Urinary bladder (tissue), 4 donors: ENCODE data around the gene ABCE1. TPM values are rescaled to one million over a fixed set of nuclear protein-coding genes. Genes with fewer than 3 reads are reported as not detected.
A peak's percentile ranks its signal among the peaks of the same experiment; 100 is the strongest.

Experiments
- DNase-seq: peaks from one replicate; pipeline ENCODE4 v3.0.0-alpha.2; 2015; ENCODE audit errors: extremely low spot score
- H3K27ac ChIP-seq: one replicate; pipeline ENCODE4 v1.5.1; 2013; ENCODE audit warnings: low read depth, mild to moderate bottlenecking, moderate library complexity
- H3K36me3 ChIP-seq: one replicate; pipeline ENCODE4 v1.6.1; 2013; ENCODE audit warnings: mild to moderate bottlenecking, moderate library complexity; ENCODE audit not compliant: insufficient read depth
- H3K4me1 ChIP-seq: one replicate; pipeline ENCODE4 v1.6.1; 2013; ENCODE audit warnings: mild to moderate bottlenecking, moderate library complexity; ENCODE audit not compliant: insufficient read depth
- H3K4me3 ChIP-seq: one replicate; pipeline ENCODE4 v1.5.1; 2013; ENCODE audit warnings: low read depth, low read length
- WGBS: extraction: QIAGEN DNeasy Blood & Tissue Kit; methylation state at CpG from one replicate; pipeline ENCODE4 v1.1.7; 2013; 5-methylcytosine and 5-hydroxymethylcytosine counted together
- polyA plus RNA-seq: library from polyadenylated mRNA; stranded (reverse); fragments of 200-250 nt; gene quantifications from one replicate; pipeline ENCODE4 v1.2.3, GENCODE V29; 2013
- total RNA-seq: library from RNA; depleted of rRNA; stranded (reverse); fragments of >200 nt; gene quantifications from one replicate; pipeline ENCODE4 v1.2.3, GENCODE V29; 2014
- donor health status: healthy with polysubstance abuse.
- donor health status: healthy.

The ABCE1 gene
- total RNA-seq (130 TPM), polyA plus RNA-seq (25.1 TPM)

DNA sequence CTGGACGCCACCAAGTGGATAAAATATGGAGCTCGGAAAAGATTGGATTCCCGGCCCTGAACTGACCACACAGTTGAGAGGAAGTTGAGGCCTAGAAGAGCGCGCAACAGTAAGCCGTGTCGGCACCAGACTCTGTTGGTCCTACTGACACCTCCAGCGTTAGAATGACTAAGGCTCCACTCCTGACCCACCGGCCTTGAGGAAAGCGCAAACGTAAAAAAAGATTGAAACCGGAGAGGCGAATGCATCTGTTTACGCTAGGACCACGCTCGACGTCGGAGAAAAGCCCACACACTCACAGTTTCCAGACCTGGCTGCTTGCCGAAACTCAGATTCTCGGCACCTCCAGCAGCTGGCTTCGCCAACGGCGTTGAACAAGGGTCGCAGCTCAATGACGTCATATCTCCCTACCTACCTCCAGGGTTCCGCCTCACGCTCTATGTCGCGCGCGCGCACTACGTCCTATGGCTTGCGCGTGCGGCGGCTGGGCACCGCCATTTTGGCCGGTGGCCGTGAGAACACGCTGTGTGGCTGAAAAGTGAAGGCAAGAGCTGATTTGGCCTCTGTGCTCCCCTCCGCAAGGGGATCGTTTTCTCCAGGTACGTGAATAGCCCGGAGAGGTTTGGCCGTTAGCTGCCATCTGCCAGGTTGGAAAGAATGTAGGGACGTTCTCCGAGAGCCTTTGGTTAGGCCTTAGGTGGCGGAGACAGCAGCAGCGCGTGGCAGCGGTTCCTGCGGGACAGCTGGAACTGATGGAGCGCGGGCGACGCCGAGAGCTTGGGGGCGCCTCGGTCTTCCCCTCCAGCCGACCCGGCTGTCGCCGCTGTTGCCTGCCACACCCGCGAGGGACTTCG is at the start of gene ABCE1, which contains the start of gene ANAPC10:
Gene ABCE1, plus strand, starts transcription at position 491 of the 854 bp plus-strand sequence. CDS start 6,102 bp downstream, outside the sequence.
Gene ANAPC10, minus strand, starts transcription at position 376 of the 854 bp plus-strand sequence. CDS start 2,097 bp downstream, outside the sequence.
- under 1% methylated on average over 67 of the region's 67 CpGs for WGBS
- Histone ChIP-seq H3K27ac (peak within 1 kb of the TSS; percentile 85), H3K4me1 (peaks cover 9% of the 10 kb centered on the region), H3K36me3 (peaks cover 2% of the 10 kb centered on the region), H3K4me3 (peak within 1 kb of the TSS; percentile 69)
- DNase-seq, result peak; percentile 92

DNA sequence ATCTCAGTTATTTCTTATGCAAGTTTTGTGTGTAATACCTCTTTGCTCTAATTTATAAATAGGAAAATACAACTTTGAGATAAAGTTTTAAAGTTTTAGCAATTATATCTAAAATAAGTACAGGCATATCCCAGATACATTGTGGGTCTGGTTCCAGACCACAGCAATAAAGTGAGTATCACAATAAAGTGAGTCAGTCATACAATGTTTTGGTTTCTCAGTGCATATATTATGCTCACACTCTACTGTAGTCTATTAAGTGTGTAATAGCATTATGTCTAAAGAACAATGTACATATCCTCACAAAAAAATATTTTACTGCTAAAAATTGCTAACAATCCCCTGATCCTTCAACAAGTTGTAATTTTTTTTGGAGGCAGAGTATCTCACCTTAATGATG is 49.3 kb upstream of the ABCE1 start:
- Histone ChIP-seq H3K4me1 (no peaks in the 10 kb centered on the region), H3K36me3 (peaks cover 3% of the 10 kb centered on the region), H3K27ac (no peak overlapping the region), H3K4me3 (no peak overlapping the region)
- no peak for DNase-seq

DNA sequence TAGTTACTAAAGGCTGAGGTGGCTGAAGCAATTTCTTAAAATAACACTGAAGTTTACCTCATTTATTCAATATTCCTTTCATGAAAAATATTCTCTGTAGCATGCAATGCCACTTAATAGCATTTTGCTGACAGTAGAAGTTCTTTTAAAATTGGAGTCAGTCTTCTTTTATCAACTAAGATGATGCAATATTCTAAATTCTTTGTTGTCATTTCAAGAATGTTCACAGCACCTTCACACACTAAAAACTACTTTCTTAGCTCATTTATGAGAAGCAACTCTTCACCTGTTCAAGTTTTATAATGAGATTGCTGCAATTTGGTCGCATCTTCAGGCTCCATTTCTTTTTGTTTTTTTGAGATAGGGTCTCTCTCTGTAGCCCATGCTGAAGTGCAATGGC is 48.9 kb upstream of the ABCE1 start:
- no peak for DNase-seq
- WGBS, result 97% methylated on average over 1 of the region's 1 CpG

DNA sequence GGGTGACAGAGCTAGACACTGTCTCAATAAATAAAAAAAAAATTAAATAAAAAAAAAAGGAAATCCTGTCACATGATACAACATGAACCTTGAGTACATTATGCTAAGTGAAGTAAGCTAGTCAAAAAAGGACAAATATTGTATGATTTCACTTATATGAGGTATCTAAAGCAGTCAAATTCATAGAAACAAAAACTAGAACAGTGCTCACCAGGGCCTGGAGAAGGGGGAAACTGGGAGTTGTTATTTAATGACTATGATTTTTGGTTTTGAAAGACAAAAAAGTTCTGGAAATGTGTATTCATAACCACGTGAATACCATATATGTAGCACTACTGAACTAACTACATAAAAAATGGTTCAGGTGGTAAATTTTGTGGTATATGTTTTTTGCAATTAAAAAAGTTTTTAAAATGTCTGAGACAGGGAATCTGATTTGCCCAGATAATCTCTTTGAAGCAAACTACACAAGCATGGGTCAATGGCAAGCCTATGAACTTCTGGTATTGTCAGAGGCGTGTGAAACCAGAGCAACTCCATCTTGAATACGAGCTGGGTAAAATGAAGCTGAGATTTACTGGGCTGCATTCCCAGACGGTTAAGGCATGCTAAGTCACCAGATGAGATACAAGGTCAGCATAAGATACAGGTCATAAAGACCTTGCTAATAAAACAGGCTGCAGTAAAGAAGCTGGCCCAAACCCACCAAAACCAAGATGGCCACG is 42.4 kb upstream of the ABCE1 start:
- no peak for DNase-seq
- no peaks in the 10 kb centered on the region for H3K36me3 ChIP-seq
- H3K27ac ChIP-seq, result no peak overlapping the region
- no peak overlapping the region for H3K4me3 ChIP-seq
- H3K4me1 ChIP-seq, result no peaks in the 10 kb centered on the region
- 93% methylated on average over 5 of the region's 5 CpGs for WGBS

More for the DNA sequence above, 48.9 kb upstream of the ABCE1 start:
- Histone ChIP-seq H3K4me3 (no peak overlapping the region), H3K36me3 (peaks cover 3% of the 10 kb centered on the region), H3K4me1 (no peaks in the 10 kb centered on the region), H3K27ac (no peak overlapping the region)

DNA sequence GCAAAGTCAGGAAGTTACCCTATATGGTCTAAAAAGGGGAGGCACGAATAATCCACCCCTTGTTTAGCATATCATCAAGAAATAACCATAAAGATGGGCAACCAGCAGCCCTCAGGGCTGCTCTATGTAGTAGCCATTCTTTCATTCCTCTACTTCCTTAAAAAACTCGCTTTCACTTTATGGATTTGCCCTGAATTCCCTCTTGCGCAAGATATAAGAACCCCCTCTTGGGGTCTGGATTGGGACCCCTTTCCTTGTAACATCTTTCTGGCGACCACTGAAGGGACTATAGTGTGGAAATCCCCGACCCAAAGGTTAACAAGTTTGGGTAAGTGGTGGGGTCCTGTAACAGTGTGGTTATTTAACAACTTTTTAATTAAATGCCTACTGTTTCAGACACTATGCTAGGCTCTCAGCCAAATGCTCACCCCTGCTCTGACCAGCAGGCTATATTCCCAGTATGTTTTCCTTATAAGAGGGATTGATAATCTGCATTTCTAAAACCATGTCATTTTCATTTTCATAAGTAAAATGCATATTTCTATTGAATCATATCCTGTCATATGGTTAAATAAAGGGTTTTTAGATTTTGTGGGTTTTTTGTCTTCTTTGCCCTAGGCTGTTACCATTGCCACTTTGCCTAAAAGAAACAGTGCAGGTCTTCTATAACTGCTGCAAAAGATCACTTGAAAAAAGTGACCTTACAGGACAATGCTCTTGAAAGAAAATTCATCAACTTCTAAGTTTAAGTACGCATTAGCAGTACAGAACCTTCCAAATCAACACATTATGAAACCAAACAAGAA is 41.6 kb upstream of the ABCE1 start:
- Histone ChIP-seq H3K27ac (no peak overlapping the region), H3K4me1 (no peaks in the 10 kb centered on the region), H3K4me3 (no peak overlapping the region), H3K36me3 (no peaks in the 10 kb centered on the region)
- 93% methylated on average over 6 of the region's 6 CpGs for WGBS
- DNase-seq, result no peak

GRCh38 chr4:145058256-145058655 is 39.9 kb upstream of the ABCE1 start:
- no peaks in the 10 kb centered on the region for H3K36me3 ChIP-seq
- H3K4me1 ChIP-seq, result no peaks in the 10 kb centered on the region
- no peak for DNase-seq
- no peak overlapping the region for H3K27ac ChIP-seq
- no peak overlapping the region for H3K4me3 ChIP-seq

GRCh38 chr4:145061318-145061920 is 36.7 kb upstream of the ABCE1 start:
- WGBS, result 59% methylated on average over 6 of the region's 6 CpGs

GRCh38 chr4:145066063-145066501 is 32.0 kb upstream of the ABCE1 start:
- WGBS, result 51% methylated on average over 2 of the region's 2 CpGs
- H3K27ac ChIP-seq, result no peak overlapping the region
- H3K4me3 ChIP-seq, result no peak overlapping the region
- no peak for DNase-seq
- H3K36me3 ChIP-seq, result no peaks in the 10 kb centered on the region
- H3K4me1 ChIP-seq, result no peaks in the 10 kb centered on the region

More at GRCh38 chr4:145061318-145061920, 36.7 kb upstream of the ABCE1 start:
- peak; percentile 28 for DNase-seq
- H3K4me3 ChIP-seq, result no peak overlapping the region
- no peak overlapping the region for H3K27ac ChIP-seq
- no peaks in the 10 kb centered on the region for H3K36me3 ChIP-seq
- no peaks in the 10 kb centered on the region for H3K4me1 ChIP-seq

GRCh38 chr4:145069361-145069760 is 28.8 kb upstream of the ABCE1 start:
- no peak for DNase-seq
- H3K27ac ChIP-seq, result no peak overlapping the region
- no peak overlapping the region for H3K4me3 ChIP-seq
- no peaks in the 10 kb centered on the region for H3K36me3 ChIP-seq
- WGBS, result 84% methylated on average over 3 of the region's 3 CpGs
- H3K4me1 ChIP-seq, result no peaks in the 10 kb centered on the region

GRCh38 chr4:145071560-145071959 is 26.6 kb upstream of the ABCE1 start:
- H3K36me3 ChIP-seq, result no peaks in the 10 kb centered on the region
- no peak overlapping the region for H3K27ac ChIP-seq
- H3K4me3 ChIP-seq, result no peak overlapping the region
- 96% methylated on average over 2 of the region's 2 CpGs for WGBS
- no peaks in the 10 kb centered on the region for H3K4me1 ChIP-seq
- no peak for DNase-seq

GRCh38 chr4:145075742-145076468 is 22.2 kb upstream of the ABCE1 start:
- 80% methylated on average over 1 of the region's 1 CpG for WGBS
- Histone ChIP-seq H3K36me3 (no peaks in the 10 kb centered on the region), H3K4me1 (no peaks in the 10 kb centered on the region)

GRCh38 chr4:145076469-145076855 is 21.6 kb upstream of the ABCE1 start:
- Histone ChIP-seq H3K36me3 (no peaks in the 10 kb centered on the region), H3K4me1 (no peaks in the 10 kb centered on the region), H3K4me3 (no peak overlapping the region), H3K27ac (no peak overlapping the region)
- WGBS, result 82% methylated on average over 2 of the region's 2 CpGs
- no peak for DNase-seq

More at GRCh38 chr4:145075742-145076468, 22.2 kb upstream of the ABCE1 start:
- Histone ChIP-seq H3K27ac (no peak overlapping the region), H3K4me3 (no peak overlapping the region)
- no peak for DNase-seq
